Left ventricle myocardium inferior (tissue), 1 donor: ENCODE results near the gene ETS2. TPM values are rescaled to one million over a fixed set of nuclear protein-coding genes. Genes with fewer than 3 reads are reported as not detected.

Source experiments
- DNase-seq: peaks from one replicate; pipeline ENCODE4 v3.0.0-alpha.2; 2020
- H3K27ac ChIP-seq: fragments of 200-600 bp; replicated peaks from 2 replicates; pipeline ENCODE4 v1.8.0; 2021
- H3K27me3 ChIP-seq: fragments of 200-600 bp; 2 replicates; pipeline ENCODE4 v1.8.0; 2021; ENCODE audit warnings: low read depth
- H3K36me3 ChIP-seq: fragments of 200-600 bp; 2 replicates; pipeline ENCODE4 v1.8.0; 2021
- H3K4me1 ChIP-seq: fragments of 200-600 bp; 2 replicates; pipeline ENCODE4 v1.8.0; 2021
- H3K4me3 ChIP-seq: fragments of 200-600 bp; 2 replicates; pipeline ENCODE4 v1.8.0; 2021; ENCODE audit warnings: mild to moderate bottlenecking, moderate library complexity
- H3K9me3 ChIP-seq: fragments of 200-600 bp; replicated peaks from 2 replicates; pipeline ENCODE4 v1.8.0; 2021
- intact Hi-C: fragments of 100-400 bp; cut with micrococcal nuclease; formaldehyde crosslinking; loops from one replicate; pipeline ENCODE4 v1.11.0; 2022
- total RNA-seq: library from RNA; stranded (reverse); fragmentation: NEBNext Ultra II Directional; extraction: Animal tissue kit (Norgen Biotek cat#: 25700); gene quantifications from one replicate; pipeline ENCODE4 v1.2.1, GENCODE V29; 2021
- TF ChIP-seq, protein P1 (sequence below): fragments of 200-600 bp; IDR thresholded peaks from 2 replicates; pipeline ENCODE4 v1.8.0; 2021; ENCODE audit warnings: antibody characterized with exemption, mild to moderate bottlenecking, borderline replicate concordance
- donor health status: DM: no; HTN: yes; CAD: no; lungs with severe emphysema.

ETS2 gene
- total RNA-seq, 1 donor from 2014 or later = 40.9 TPM

DNA sequence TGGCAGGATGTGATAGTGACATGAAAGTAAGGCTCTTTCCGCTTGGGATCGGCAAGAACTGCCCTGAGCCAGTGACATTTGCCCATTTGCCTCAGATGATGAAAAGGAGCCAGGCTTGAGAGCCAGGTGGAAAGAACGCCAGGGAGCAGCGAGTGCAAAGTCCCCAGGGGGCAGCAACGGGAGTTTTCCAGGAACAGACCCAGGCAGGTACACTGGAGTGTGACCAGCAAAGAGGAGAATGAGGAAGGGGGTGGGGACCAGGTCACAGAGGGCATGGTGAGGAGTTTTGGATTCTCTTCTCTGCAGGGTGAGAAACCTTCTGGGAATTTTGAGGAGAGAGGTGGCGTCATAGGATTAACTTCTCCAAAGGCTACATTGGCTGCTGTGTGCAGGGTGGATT is 10.8 kb upstream of the ETS2 start:
- no peak for DNase-seq
- intact Hi-C loops = no loop called here
- Histone ChIP-seq H3K4me1 (no peaks in the 10 kb centered on the region), H3K36me3 (no peaks in the 10 kb centered on the region), H3K27ac (no peak overlapping the region), H3K9me3 (peaks cover 9% of the 10 kb centered on the region), H3K4me3 (no peak overlapping the region), H3K27me3 (no peaks in the 10 kb centered on the region)
- TF ChIP-seq, protein P1, sequence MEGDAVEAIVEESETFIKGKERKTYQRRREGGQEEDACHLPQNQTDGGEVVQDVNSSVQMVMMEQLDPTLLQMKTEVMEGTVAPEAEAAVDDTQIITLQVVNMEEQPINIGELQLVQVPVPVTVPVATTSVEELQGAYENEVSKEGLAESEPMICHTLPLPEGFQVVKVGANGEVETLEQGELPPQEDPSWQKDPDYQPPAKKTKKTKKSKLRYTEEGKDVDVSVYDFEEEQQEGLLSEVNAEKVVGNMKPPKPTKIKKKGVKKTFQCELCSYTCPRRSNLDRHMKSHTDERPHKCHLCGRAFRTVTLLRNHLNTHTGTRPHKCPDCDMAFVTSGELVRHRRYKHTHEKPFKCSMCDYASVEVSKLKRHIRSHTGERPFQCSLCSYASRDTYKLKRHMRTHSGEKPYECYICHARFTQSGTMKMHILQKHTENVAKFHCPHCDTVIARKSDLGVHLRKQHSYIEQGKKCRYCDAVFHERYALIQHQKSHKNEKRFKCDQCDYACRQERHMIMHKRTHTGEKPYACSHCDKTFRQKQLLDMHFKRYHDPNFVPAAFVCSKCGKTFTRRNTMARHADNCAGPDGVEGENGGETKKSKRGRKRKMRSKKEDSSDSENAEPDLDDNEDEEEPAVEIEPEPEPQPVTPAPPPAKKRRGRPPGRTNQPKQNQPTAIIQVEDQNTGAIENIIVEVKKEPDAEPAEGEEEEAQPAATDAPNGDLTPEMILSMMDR = no peak

DNA sequence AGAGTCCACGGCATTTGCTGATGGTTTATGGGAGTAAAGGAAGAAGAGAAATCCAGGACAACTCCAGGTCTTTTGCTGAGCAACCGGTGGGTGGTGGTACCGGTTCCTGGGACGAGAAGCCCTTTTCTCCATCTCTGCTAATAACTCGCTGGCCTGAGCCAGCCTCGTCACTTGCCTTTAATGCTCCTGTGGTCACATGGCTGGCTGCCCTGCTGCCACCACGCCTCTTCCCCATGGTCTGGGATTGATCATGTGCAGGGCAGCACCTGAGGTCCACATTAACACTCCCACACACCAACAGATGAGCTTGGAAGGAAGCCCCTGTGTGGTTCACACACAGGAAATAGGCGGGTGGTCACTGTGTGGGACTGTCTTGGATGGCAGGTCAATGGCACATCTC is 10.3 kb upstream of the ETS2 start:
- H3K27me3 ChIP-seq = no peaks in the 10 kb centered on the region
- TF ChIP-seq, protein P1 = no peak
- no peak for DNase-seq
- no peak overlapping the region for H3K4me3 ChIP-seq
- peaks cover 9% of the 10 kb centered on the region for H3K9me3 ChIP-seq
- intact Hi-C loops = no loop called here
- H3K36me3 ChIP-seq = no peaks in the 10 kb centered on the region
- no peak overlapping the region for H3K27ac ChIP-seq
- H3K4me1 ChIP-seq = no peaks in the 10 kb centered on the region

- TF ChIP-seq, protein P1 = no peak
- Histone ChIP-seq H3K9me3 (peaks cover 8% of the 10 kb centered on the region), H3K27me3 (no peaks in the 10 kb centered on the region), H3K27ac (no peak overlapping the region), H3K4me3 (no peak overlapping the region), H3K4me1 (no peaks in the 10 kb centered on the region), H3K36me3 (no peaks in the 10 kb centered on the region)
- no peak for DNase-seq
- intact Hi-C loops = no loop called here
Measured at GRCh38 chr21:38796424-38796823, 9.3 kb upstream of the ETS2 start.

DNA sequence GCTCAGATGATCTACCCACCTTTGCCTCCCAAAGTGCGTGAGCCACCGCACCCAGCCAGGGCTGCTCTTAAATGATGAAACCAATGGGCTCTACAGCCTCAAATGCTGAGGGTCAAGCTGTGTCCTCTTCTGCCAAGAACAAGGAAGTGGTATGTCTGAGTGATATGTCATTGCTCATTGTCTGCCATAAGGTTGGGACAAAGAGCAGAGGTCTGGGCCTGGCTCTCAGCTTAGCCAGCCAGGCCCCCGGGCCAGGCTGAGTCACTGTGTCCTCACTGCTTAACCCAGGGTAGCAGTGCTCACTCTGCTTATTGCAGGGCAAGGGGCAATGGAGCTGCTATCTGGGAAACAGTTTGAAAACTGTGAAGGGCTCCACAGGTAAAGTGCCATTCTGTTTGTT is 8.3 kb upstream of the ETS2 start:
- no peak overlapping the region for H3K4me3 ChIP-seq
- H3K9me3 ChIP-seq = no peaks in the 10 kb centered on the region
- TF ChIP-seq, protein P1 = no peak
- no peaks in the 10 kb centered on the region for H3K4me1 ChIP-seq
- DNase-seq = no peak
- H3K36me3 ChIP-seq = no peaks in the 10 kb centered on the region
- H3K27ac ChIP-seq = no peak overlapping the region
- intact Hi-C loops = no loop called here
- H3K27me3 ChIP-seq = no peaks in the 10 kb centered on the region

DNA sequence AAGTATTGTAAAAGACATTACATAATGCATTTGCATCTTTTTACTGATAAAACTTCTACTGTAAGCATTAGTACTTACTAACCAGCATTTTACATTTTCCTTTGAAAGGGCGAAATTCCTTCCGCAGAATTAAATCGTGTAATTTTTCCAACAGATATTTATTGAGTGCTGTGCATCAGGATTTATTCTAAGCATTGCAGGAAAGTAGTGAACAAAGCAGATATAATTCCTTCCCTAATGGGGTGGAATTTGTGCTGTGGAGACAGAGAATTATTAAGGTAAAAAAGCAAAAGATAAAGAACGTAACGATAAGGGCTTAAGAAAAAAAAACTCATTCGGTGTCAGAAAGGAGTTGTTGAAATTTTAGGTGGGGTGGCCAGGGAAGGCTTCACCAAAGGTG is 7.6 kb upstream of the ETS2 start:
- TF ChIP-seq, protein P1 = no peak
- no peak overlapping the region for H3K4me3 ChIP-seq
- intact Hi-C loops = no loop called here
- H3K4me1 ChIP-seq = no peaks in the 10 kb centered on the region
- H3K27ac ChIP-seq = no peak overlapping the region
- no peaks in the 10 kb centered on the region for H3K36me3 ChIP-seq
- no peak for DNase-seq
- H3K27me3 ChIP-seq = no peaks in the 10 kb centered on the region
- H3K9me3 ChIP-seq = no peaks in the 10 kb centered on the region

GRCh38 chr21:38798481-38798882 is 7.2 kb upstream of the ETS2 start:
- Histone ChIP-seq H3K36me3 (no peaks in the 10 kb centered on the region), H3K27ac (no peak overlapping the region), H3K4me1 (no peaks in the 10 kb centered on the region), H3K4me3 (no peak overlapping the region), H3K27me3 (no peaks in the 10 kb centered on the region), H3K9me3 (no peaks in the 10 kb centered on the region)
- TF ChIP-seq, protein P1 = no peak
- intact Hi-C loops = no loop called here
- no peak for DNase-seq
